HG02588 (cell line): ENCODE data around the gene EPC1.

ENCODE experiments used
- ATAC-seq: cut with Tn5 transposase; IDR thresholded peaks from one replicate; pipeline ENCODE4 v1.9.1; 2021; ENCODE audit warnings: mild to moderate bottlenecking, moderate library complexity; ENCODE audit not compliant: unreplicated experiment

The EPC1 gene

GRCh38 chr10:32298075-32298812 lies 48.7 kb downstream of the EPC1 start:
- no peak for ATAC-seq

- no peak for ATAC-seq
Measured at GRCh38 chr10:32295027-32295426, 51.9 kb downstream of the EPC1 start.

GRCh38 chr10:32293581-32293980 lies 53.4 kb downstream of the EPC1 start:
- ATAC-seq = no peak

GRCh38 chr10:32279795-32280194 lies 67.2 kb downstream of the EPC1 start:
- no peak for ATAC-seq

GRCh38 chr10:32273336-32273735 lies 73.6 kb downstream of the EPC1 start:
- ATAC-seq = no peak

- ATAC-seq = no peak
Measured at GRCh38 chr10:32271617-32272016, 75.3 kb downstream of the EPC1 start.

- no peak for ATAC-seq
Measured at GRCh38 chr10:32269343-32270100, 77.4 kb downstream of the EPC1 start.

GRCh38 chr10:32268788-32269187 lies 78.2 kb downstream of the EPC1 start:
- ATAC-seq = no peak

- no peak for ATAC-seq
Measured at GRCh38 chr10:32266979-32267378, 80.0 kb downstream of the EPC1 start.

GRCh38 chr10:32266566-32266965 lies 80.4 kb downstream of the EPC1 start:
- ATAC-seq = no peak

- no peak for ATAC-seq
Measured at GRCh38 chr10:32265756-32266155, 81.2 kb downstream of the EPC1 start.

- ATAC-seq = no peak
Measured at GRCh38 chr10:32263300-32263699, 83.7 kb downstream of the EPC1 start.

GRCh38 chr10:32259551-32259950 lies 87.4 kb downstream of the EPC1 start:
- no peak for ATAC-seq

- ATAC-seq = peak; percentile 72
Measured at GRCh38 chr10:32256613-32257437, 90.1 kb downstream of the EPC1 start.

- no peak for ATAC-seq
Measured at GRCh38 chr10:32253821-32254220, 93.1 kb downstream of the EPC1 start.

GRCh38 chr10:32253276-32253675 lies 93.7 kb downstream of the EPC1 start:
- no peak for ATAC-seq

- ATAC-seq = peak; percentile 64
Measured at GRCh38 chr10:32250489-32250888, 96.5 kb downstream of the EPC1 start.

- ATAC-seq = no peak
Measured at GRCh38 chr10:32246685-32247084, 100.3 kb downstream of the EPC1 start.

GRCh38 chr10:32245760-32246159 lies 101.2 kb downstream of the EPC1 start:
- no peak for ATAC-seq

GRCh38 chr10:32244421-32245207 lies 102.3 kb downstream of the EPC1 start:
- ATAC-seq = no peak

GRCh38 chr10:32244011-32244410 lies 102.9 kb downstream of the EPC1 start:
- no peak for ATAC-seq
